Kidney (tissue), 14 donors: Measurements from ENCODE around the gene RYR3. TPM values are rescaled to one million over a fixed set of nuclear protein-coding genes. Genes with fewer than 3 reads are reported as not detected.
A peak's percentile ranks its signal among the peaks of the same experiment; 100 is the strongest.

ENCODE experiments used
- DNase-seq, 5 donors: peaks; one replicate each; pipeline ENCODE4 v3.0.0-alpha.2; 2013 to 2020
- FAIRE-seq: peaks from 2 replicates; lab custom pipeline; 2012; peaks lifted over from hg19 to GRCh38; lab: Jason Lieb, UNC
- H3K27ac ChIP-seq, 2 donors: one replicate each; pipeline ENCODE4 v1.7.0; 2013; ENCODE audit warnings: low read depth in 2 of 2, low read length in 2 of 2, inconsistent platforms in 1 of 2
- H3K27me3 ChIP-seq: one replicate; pipeline ENCODE4 v1.7.1; 2013; ENCODE audit warnings: low read length, inconsistent platforms; ENCODE audit not compliant: control insufficient read depth, insufficient read depth
- H3K36me3 ChIP-seq, 3 donors: one replicate each; pipeline versions ENCODE4 v1.7.0 to v1.7.1; 2013; ENCODE audit warnings: low read length in 3 of 3, control low read depth in 1 of 3, inconsistent platforms in 1 of 3; ENCODE audit not compliant: insufficient read depth in 3 of 3, control insufficient read depth in 2 of 3
- H3K4me1 ChIP-seq, 3 donors: one replicate each; pipeline versions ENCODE4 v1.7.0 to v1.7.1; 2013; ENCODE audit warnings: low read length in 3 of 3, inconsistent platforms in 1 of 3, low read depth in 1 of 3; ENCODE audit not compliant: control insufficient read depth in 2 of 3, insufficient read depth in 2 of 3
- H3K4me3 ChIP-seq, 3 donors: one replicate each; pipeline versions ENCODE4 v1.7.0 to v1.8.1; 2013; ENCODE audit warnings: low read length in 3 of 3, control low read depth in 1 of 3, inconsistent platforms in 1 of 3
- H3K9ac ChIP-seq, 3 donors: one replicate each; pipeline versions ENCODE4 v1.7.0 to v1.7.1; 2013; ENCODE audit warnings: low read length in 3 of 3, control low read depth in 1 of 3, inconsistent platforms in 1 of 3
- H3K9me3 ChIP-seq, 3 donors: one replicate each; pipeline versions ENCODE4 v1.7.0 to v1.7.1; 2013; ENCODE audit warnings: low read length in 3 of 3, control low read depth in 1 of 3, inconsistent platforms in 1 of 3; ENCODE audit not compliant: control insufficient read depth in 2 of 3, insufficient read depth in 1 of 3
- intact Hi-C: fragments of 100-400 bp; cut with DNase I; formaldehyde crosslinking; loops from one replicate; pipeline ENCODE4 v1.11.1; 2022
- polyA plus RNA-seq: library from polyadenylated mRNA; stranded (reverse); fragments of 350-450 nt; fragmentation: Illumina TruSeq; extraction: RNeasy Lipid Tissue Mini Kit (QIAGEN cat#74804); gene quantifications from one replicate; pipeline ENCODE4 v1.2.3, GENCODE V29; 2014; ENCODE audit warnings: low read depth, low replicate concordance; ENCODE audit not compliant: insufficient read depth
- total RNA-seq: library from RNA; stranded (reverse); fragmentation: NEBNext Ultra II Directional; extraction: Animal tissue kit (Norgen Biotek cat#: 25700); gene quantifications from one replicate; pipeline ENCODE4 v1.2.1, GENCODE V29; 2021
- TF ChIP-seq, protein P1 (sequence below): IDR thresholded peaks from 3 replicates; pipeline ENCODE4 v1.5.1; 2012; ENCODE audit warnings: mild to moderate bottlenecking, moderate library complexity, borderline replicate concordance; ENCODE audit not compliant: insufficient read depth; ENCODE audit errors: extremely low read depth
- donor health status: control.
- donor health status: control.
- donor health status: control.
- donor health status: control.
- donor health status: control.
- donor health status: DM: yes; HTN: yes; CAD: no.
- donor health status: Normal renal cell carcinoma (clear cell type).

RYR3 gene
- total and polyA plus RNA-seq, 2 donors from 2014 or later, result 0.90 to 10.5 TPM

DNA sequence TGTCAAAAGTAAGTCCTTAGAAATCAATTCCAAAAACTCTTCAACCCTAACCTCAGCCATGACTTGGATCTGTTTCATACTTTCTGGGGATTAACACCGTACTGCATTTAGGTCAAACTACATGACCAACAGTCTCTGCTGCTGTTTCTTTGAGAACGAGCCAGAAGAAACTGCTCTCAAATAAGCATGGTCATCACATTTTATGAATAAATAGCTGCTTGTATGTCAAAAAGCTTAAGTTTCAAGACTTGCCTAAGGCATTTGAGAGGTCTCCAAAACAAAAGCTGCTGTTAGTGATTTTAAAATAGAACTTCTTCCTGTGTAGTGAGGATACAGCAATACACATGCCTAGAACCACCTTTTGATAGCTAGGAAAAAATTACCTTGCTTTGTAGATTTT, 491.2 kb downstream of the RYR3 start:
- intact Hi-C loops, result no loop called here
- FAIRE-seq, result no peak
- H3K27ac ChIP-seq, result no peak overlapping the region
- DNase-seq, result peak in 1 of 5 donors; percentile 6
- H3K4me1 ChIP-seq, result no peaks in the 10 kb centered on the region
- no peaks in the 10 kb centered on the region for H3K36me3 ChIP-seq
- H3K4me3 ChIP-seq, result no peak overlapping the region
- no peaks in the 10 kb centered on the region for H3K9me3 ChIP-seq
- no peaks in the 10 kb centered on the region for H3K27me3 ChIP-seq
- TF ChIP-seq, protein P1, sequence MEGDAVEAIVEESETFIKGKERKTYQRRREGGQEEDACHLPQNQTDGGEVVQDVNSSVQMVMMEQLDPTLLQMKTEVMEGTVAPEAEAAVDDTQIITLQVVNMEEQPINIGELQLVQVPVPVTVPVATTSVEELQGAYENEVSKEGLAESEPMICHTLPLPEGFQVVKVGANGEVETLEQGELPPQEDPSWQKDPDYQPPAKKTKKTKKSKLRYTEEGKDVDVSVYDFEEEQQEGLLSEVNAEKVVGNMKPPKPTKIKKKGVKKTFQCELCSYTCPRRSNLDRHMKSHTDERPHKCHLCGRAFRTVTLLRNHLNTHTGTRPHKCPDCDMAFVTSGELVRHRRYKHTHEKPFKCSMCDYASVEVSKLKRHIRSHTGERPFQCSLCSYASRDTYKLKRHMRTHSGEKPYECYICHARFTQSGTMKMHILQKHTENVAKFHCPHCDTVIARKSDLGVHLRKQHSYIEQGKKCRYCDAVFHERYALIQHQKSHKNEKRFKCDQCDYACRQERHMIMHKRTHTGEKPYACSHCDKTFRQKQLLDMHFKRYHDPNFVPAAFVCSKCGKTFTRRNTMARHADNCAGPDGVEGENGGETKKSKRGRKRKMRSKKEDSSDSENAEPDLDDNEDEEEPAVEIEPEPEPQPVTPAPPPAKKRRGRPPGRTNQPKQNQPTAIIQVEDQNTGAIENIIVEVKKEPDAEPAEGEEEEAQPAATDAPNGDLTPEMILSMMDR, result no peak
- H3K9ac ChIP-seq, result no peak overlapping the region

DNA sequence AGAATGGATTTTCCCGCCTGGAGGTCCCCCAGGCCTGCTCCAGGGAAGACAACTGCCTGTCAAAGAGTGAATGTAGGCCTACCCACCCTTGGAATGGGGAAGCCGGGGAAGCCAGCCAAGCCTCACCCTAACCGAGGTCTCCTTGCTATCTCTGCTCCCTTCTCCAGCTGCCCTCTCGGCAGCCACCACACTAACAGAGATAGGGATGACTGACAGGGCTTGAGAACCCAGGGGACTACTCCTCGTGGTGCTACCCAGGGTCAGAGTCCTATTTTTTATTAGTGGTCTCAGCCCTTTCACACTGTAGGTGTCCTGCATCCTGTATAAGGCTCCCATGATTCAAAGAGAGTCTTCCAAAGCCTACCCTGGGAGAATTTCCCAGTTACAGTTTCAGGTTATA, 496.9 kb downstream of the RYR3 start:
- Histone ChIP-seq H3K9me3 (no peaks in the 10 kb centered on the region), H3K4me1 (no peaks in the 10 kb centered on the region), H3K27ac (no peak overlapping the region), H3K9ac (no peak overlapping the region), H3K36me3 (no peaks in the 10 kb centered on the region), H3K4me3 (no peak overlapping the region), H3K27me3 (no peaks in the 10 kb centered on the region)
- DNase-seq (no peak), FAIRE-seq (no peak)
- intact Hi-C loops, result no loop called here
- TF ChIP-seq, protein P1, result no peak

DNA sequence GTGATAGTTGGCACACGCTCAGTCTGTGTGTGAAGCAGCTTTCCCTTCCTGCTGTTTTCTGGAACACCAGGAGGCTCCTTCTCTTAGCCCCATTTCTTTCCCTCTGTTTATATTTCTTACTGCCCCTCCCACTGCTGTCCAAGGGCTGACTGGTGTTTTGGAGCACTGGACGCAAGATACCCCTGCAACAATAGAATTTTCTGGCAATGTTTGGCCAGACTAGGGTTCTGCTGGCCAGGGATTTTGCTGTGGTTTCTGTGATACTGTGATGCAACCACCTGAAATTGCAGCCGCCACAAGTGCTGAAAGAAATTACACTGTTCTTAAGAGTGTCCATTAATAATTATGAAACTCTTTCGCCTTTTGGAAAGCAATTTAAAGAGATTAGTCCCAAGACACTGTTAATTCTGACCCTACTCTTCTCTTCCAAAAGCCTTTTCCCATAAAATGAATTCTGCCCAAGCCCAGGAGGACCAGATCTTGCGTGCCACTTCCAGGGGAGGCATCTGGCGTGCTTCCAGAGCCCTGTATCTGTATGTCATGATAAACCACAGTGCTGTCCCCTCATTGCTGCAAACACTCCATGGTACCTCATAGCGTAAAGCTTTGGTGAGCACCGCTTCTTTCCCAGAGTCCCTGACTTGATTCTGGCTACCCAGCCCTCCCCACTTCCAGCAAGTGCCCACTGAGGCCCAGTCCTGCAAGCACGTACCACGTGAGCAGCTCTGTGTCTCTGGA, 498.1 kb downstream of the RYR3 start:
- no peak for DNase-seq
- no peak for FAIRE-seq
- Histone ChIP-seq H3K27me3 (no peaks in the 10 kb centered on the region), H3K9me3 (no peaks in the 10 kb centered on the region), H3K4me3 (no peak overlapping the region), H3K9ac (no peak overlapping the region), H3K4me1 (no peaks in the 10 kb centered on the region), H3K27ac (no peak overlapping the region), H3K36me3 (no peaks in the 10 kb centered on the region)
- intact Hi-C loops, result no loop called here
- TF ChIP-seq, protein P1, result no peak
